LNCaP clone FGC (cell line): Measurements from ENCODE around the gene RGS3.

Source experiments
- DNase-seq: peaks from one replicate; pipeline ENCODE4 v3.0.0-alpha.2; 2011; ENCODE audit warnings: low read depth
- H3K4me3 ChIP-seq: 2 replicates; pipeline ENCODE4 v1.5.1; 2011; ENCODE audit warnings: mild to moderate bottlenecking, low read depth, low read length, control low read depth
- TF ChIP-seq, protein P1 (sequence below): IDR thresholded peaks from 2 replicates; pipeline ENCODE4 v1.5.1; 2012; ENCODE audit warnings: mild to moderate bottlenecking; ENCODE audit not compliant: control insufficient read depth, insufficient read depth; ENCODE audit errors: extremely low read depth

RGS3 gene

DNA sequence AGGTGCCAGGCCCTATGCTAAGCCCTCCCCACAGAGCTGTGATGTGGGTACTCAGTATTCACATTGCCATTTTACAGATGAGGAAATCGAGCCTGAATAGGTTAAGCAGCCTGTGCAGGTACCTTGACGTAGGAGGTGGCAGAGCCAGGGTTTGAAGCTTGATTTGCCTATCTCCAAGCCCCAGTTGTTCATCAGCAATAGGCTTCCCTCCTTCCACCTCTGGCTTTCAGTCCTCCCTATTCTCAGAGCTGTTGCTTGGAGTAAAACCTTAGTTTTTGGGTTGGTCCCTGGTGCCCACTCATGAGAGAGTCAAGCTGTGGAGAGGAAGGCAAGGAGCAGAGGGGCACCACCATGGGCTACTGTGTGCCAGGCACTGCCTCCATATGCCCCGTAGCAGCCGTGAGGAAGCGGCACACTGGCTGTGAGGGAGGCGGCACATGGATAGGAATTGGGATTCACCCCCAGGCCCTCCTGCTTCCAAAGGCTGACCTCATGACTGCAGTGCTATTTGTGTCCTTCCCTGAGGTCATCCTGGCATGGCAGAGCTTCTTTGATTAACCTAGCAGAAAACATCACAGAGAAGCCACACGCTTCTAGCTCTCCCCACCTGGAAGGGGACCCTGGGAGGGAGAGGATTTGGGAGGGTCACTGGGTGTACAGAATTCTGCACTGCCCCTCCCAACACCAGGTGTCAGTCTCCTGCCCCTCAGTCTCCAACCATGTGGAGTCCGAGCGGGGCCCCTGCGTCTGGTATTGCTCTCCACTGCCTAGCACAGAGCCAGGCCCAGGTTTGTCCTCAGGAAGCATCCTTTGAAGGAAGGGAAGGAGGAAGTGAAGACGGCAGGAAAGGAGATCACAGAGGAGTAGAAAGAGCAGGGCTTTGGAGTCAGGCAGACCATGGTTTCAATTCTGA is 109.8 kb downstream of the RGS3 start:
- TF ChIP-seq, protein P1, sequence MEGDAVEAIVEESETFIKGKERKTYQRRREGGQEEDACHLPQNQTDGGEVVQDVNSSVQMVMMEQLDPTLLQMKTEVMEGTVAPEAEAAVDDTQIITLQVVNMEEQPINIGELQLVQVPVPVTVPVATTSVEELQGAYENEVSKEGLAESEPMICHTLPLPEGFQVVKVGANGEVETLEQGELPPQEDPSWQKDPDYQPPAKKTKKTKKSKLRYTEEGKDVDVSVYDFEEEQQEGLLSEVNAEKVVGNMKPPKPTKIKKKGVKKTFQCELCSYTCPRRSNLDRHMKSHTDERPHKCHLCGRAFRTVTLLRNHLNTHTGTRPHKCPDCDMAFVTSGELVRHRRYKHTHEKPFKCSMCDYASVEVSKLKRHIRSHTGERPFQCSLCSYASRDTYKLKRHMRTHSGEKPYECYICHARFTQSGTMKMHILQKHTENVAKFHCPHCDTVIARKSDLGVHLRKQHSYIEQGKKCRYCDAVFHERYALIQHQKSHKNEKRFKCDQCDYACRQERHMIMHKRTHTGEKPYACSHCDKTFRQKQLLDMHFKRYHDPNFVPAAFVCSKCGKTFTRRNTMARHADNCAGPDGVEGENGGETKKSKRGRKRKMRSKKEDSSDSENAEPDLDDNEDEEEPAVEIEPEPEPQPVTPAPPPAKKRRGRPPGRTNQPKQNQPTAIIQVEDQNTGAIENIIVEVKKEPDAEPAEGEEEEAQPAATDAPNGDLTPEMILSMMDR, result no peak
- no peak for DNase-seq
- H3K4me3 ChIP-seq, result no peak overlapping the region

DNA sequence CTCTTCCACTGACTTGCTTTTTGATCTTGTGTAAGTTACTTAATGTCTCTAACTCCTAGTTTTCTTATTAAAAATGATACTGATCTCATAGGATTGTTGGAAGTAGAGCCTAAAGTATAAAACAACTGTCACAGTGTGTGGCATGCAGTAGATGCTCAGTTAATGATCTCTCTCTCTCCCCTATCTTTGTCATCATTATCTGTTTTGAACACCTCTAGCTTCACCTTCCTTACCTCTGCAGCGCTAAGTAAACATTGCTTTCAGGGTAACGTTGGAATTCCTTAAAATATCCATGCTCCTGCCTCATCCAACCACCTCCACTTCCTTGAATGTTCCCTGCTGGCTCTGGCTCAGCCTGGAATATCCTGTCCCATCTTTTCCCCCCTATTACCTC is 110.4 kb downstream of the RGS3 start:
- DNase-seq, result no peak
- H3K4me3 ChIP-seq, result no peak overlapping the region
- TF ChIP-seq, protein P1, result no peak

DNA sequence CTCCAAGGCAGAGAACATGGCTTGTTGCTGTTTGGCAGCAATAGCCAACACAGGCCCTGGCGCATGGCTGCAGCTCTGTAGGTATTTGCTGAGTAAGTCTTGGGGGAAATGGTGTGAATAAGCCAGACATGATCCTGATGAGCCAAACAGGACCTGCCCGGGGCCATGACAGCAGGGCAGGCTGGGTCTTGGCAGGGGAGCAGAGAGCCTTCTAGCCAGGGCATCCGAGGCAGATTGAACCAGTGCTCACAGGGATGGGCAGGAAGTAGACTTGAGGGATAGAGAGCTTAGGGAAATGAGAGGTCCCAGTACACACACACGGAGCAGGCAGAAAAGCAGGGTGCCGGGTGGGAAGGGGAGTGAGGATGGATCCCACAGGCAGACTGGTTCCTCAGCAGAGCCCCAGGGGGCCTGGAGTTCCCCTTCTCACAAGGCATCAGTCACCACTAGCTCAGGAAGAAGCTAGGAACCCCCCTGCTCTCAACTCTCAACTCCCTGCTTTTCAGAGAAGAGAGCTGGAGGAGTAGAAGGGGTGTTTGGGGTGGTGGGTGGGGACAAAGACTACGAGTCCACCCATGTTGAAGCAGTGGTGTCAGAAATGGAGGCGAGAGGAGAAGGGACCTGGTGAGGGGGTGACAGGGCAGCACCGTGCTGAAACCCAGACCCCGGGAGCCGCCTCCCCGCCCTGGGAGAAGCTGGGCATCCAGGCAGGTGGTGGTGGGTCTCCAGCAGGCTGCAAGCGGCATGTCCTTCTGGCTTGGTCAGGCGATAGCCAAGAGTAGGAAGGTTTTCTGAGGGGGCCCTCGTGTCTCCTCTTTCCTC is 111.1 kb downstream of the RGS3 start:
- no peak for DNase-seq
- H3K4me3 ChIP-seq, result no peak overlapping the region
- TF ChIP-seq, protein P1, result no peak

DNA sequence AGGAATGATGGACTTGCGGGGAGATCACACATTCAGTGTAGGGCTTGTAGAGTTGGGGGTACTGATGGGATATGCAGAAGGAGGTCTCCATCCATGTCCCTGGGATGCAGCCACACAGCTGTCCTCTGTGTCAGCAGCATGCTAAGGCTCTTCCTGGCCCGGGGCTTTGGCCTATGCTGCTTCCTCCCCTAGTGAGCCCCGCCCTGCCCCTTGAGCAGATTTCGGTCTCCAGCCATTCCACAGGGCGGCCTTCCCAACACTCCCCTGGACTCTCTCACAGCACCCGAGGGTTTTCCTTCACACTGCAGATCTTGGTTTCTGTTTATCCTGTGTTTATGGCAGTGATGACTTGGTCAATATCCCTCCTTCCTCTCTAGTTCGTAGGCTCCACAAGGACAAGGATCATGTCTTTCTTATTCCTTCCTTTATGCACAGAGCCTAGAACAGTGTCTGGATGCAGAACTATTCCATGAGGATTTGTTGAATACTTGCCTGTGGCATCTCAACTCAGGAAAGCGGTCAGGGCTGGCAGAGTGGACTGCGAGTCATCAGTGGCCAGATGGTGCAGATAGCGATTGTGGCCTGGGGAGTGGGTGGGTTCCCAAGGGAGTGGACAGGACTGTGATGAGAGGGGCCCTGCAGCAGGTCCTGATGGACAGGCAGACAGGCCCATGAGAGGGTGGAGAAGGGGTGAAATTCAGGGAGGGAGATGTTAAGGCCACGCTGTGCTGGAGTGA is 114.2 kb downstream of the RGS3 start:
- no peak for DNase-seq
- H3K4me3 ChIP-seq, result no peak overlapping the region
- TF ChIP-seq, protein P1, result no peak

DNA sequence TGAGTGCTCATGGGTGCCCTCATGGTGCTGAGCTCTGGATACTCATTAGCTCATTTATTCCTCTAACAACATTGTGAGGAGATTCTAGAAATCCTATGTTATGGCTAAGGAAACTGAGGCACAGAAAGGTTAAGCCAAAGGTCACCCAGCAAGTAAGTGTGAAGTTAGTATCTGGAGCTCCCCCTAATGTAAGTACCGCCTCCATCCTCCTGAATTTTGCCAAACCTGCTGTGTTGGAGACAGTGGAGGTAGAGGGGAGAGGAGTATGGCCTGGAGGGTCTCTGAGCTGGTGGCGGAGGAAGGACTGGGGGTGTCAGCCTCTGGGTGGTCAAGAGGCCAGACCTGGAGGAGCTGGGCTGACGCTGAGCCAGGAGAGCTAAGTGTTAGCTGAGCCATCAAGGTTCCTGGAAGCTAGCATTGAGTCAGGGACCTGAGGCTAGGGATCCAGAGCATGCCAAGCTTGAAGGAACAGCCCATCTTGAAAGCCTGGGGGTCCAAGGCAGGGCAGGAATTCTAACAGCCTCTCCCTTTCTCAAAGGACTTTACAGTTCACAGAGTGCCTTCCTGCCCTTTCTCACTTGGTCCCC is 114.8 kb downstream of the RGS3 start:
- TF ChIP-seq, protein P1, result no peak
- DNase-seq, result no peak
- H3K4me3 ChIP-seq, result no peak overlapping the region

DNA sequence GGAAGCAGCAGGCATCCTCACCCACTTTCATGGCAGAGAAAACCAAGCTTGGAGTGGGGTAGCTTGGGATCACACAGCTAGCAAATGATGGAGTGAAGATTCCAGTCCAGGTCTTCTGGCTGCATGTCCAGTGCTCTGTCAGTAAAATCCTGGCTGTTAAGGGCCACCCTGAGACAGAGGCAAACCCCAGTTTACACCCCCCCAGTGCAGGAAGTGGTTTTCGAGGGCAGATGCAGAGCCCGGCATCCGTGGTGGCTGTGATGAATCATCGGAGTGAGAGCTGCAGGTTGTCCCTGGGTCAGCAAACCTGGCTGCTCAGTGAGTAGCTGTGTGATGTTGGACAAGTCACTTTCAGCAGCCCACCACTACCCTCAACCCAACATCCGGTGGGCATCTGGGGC is 115.4 kb downstream of the RGS3 start:
- TF ChIP-seq, protein P1, result no peak
- H3K4me3 ChIP-seq, result no peak overlapping the region
- DNase-seq, result no peak
